DND-41 (cell line): ENCODE measurements around the gene DSC1.

ENCODE experiments used
- CTCF ChIP-seq: IDR thresholded peaks from 2 replicates; pipeline ENCODE4 v1.5.1; 2012; ENCODE audit warnings: borderline replicate concordance, low read length, moderate library complexity, mild to moderate bottlenecking; ENCODE audit not compliant: poor library complexity, severe bottlenecking; ENCODE audit errors: extremely low read depth
- EZH2 ChIP-seq: IDR thresholded peaks from 3 replicates; pipeline ENCODE4 v1.6.1; 2012; ENCODE audit warnings: borderline replicate concordance, low read depth, mild to moderate bottlenecking, moderate library complexity, low read length, inconsistent platforms; ENCODE audit not compliant: severe bottlenecking

- no peak for TF ChIP-seq CTCF
- TF ChIP-seq EZH2, result no peak
Observed at GRCh38 chr18:31146809-31147208, 15.8 kb downstream of the DSC1 start.
